ENCODE data around the gene ARHGAP44. TPM values are rescaled to one million over a fixed set of nuclear protein-coding genes. Genes with fewer than 3 reads are reported as not detected.

The ARHGAP44 gene
- total RNA-seq, 2 experiments from 2014 or later: 13.7 to 19.9 TPM

DNA sequence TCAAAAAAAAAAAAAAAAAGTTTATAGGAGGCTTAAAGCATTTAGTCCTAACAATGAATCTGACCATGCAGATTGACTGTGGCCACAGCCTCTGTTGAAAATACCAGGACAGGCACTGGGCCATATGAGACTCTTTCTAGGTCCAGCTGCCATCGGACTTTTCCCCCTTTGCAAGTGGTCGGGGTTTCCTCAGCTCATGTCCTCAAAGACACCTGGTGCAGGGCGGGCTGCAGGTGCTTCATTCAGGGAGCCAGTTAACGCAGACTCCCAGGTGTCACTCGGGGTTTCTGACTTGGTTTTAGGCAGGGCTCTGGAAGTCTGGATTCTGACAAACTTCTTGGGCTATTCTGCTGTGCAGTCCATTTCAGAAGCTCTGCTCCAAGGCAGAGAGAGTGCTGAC is 207.6 kb downstream of the ARHGAP44 start:
- Histone ChIP-seq H3K79me2 (ENCODE audit: insufficient read depth, low read depth, low read length) (no peaks in the 10 kb centered on the region), H3K27ac (ENCODE audit: low read depth, low read length, poor library complexity, severe bottlenecking) (no peak overlapping the region), H3K9me3 (ENCODE audit: low read length) (no peaks in the 10 kb centered on the region), H4K20me1 (ENCODE audit: insufficient read depth, low read length) (0 out of 2 replicates have a peak, but pooled peaks cover 4% of the 10 kb centered on the region), H3K4me1 (ENCODE audit: insufficient read depth, low read length, poor library complexity, severe bottlenecking) (no peaks in the 10 kb centered on the region), H2AFZ (ENCODE audit: low read length) (no peak overlapping the region), H3K36me3 (ENCODE audit: insufficient read depth, low read length) (peaks cover 96% of the 10 kb centered on the region), H3K9me2 (ENCODE audit: insufficient read depth, low read length) (no peaks in the 10 kb centered on the region), H3K4me2 (ENCODE audit: low read length) (no peak overlapping the region), H3K4me3 (ENCODE audit: low read depth, low read length, poor library complexity, severe bottlenecking) (no peak overlapping the region)
- intact Hi-C loops (cut with micrococcal nuclease; ENCODE audit: unreplicated experiment): no loop called here
- ChIA-PET POLR2A (interaction anchor here (1.8 kb wide), 1 partner anchor 12 kb away, joined by 5 read pairs; no protein-coding TSS in a partner anchor), CTCF (ENCODE audit: unreplicated experiment) (no interaction called here)
- no peak for TF ChIP-seq EZH2phosphoT487 (IDR thresholded peaks at IDR 0.05; ENCODE audit: borderline replicate concordance, low read depth, low read length)
- TF ChIP-seq CTCF (conservative IDR thresholded peaks at IDR 0.05; ENCODE audit: low read length): no peak
- no TSS peak for BruUV-seq (replicated peaks)
- no peak for DNase-seq (ENCODE audit: low spot score)

GRCh38 chr17:12998461-12998860 is 209.2 kb downstream of the ARHGAP44 start:
- H3K4me1 ChIP-seq (ENCODE audit: insufficient read depth, low read length, poor library complexity, severe bottlenecking): no peaks in the 10 kb centered on the region
- H3K9me3 ChIP-seq (ENCODE audit: low read length): no peaks in the 10 kb centered on the region
- no peak overlapping the region for H3K4me3 ChIP-seq (ENCODE audit: low read depth, low read length, poor library complexity, severe bottlenecking)
- no TSS peak for BruUV-seq (replicated peaks)
- no peak for DNase-seq (ENCODE audit: low spot score)
- H3K36me3 ChIP-seq (ENCODE audit: insufficient read depth, low read length): peaks cover 96% of the 10 kb centered on the region
- H2AFZ ChIP-seq (ENCODE audit: low read length): no peak overlapping the region
- H3K79me2 ChIP-seq (ENCODE audit: insufficient read depth, low read depth, low read length): no peaks in the 10 kb centered on the region
- intact Hi-C loops (cut with micrococcal nuclease; ENCODE audit: unreplicated experiment): no loop called here
- TF ChIP-seq CTCF (conservative IDR thresholded peaks at IDR 0.05; ENCODE audit: low read length) (no peak), EZH2phosphoT487 (IDR thresholded peaks at IDR 0.05; ENCODE audit: borderline replicate concordance, low read depth, low read length) (no peak)
- no peak overlapping the region for H3K4me2 ChIP-seq (ENCODE audit: low read length)
- H3K9me2 ChIP-seq (ENCODE audit: insufficient read depth, low read length): no peaks in the 10 kb centered on the region
- POLR2A ChIA-PET: no interaction called here
- CTCF ChIA-PET (ENCODE audit: unreplicated experiment): no interaction called here
- 0 out of 2 replicates have a peak, but pooled peaks cover 8% of the 10 kb centered on the region for H4K20me1 ChIP-seq (ENCODE audit: insufficient read depth, low read length)
- no peak overlapping the region for H3K27ac ChIP-seq (ENCODE audit: low read depth, low read length, poor library complexity, severe bottlenecking)

GRCh38 chr17:12998874-12999273 is 209.6 kb downstream of the ARHGAP44 start:
- Histone ChIP-seq H3K9me2 (ENCODE audit: insufficient read depth, low read length) (no peaks in the 10 kb centered on the region), H3K4me2 (ENCODE audit: low read length) (no peak overlapping the region), H3K27ac (ENCODE audit: low read depth, low read length, poor library complexity, severe bottlenecking) (no peak overlapping the region), H3K4me3 (ENCODE audit: low read depth, low read length, poor library complexity, severe bottlenecking) (no peak overlapping the region), H2AFZ (ENCODE audit: low read length) (no peak overlapping the region), H4K20me1 (ENCODE audit: insufficient read depth, low read length) (0 out of 2 replicates have a peak, but pooled peaks cover 8% of the 10 kb centered on the region), H3K9me3 (ENCODE audit: low read length) (no peaks in the 10 kb centered on the region), H3K79me2 (ENCODE audit: insufficient read depth, low read depth, low read length) (no peaks in the 10 kb centered on the region), H3K36me3 (ENCODE audit: insufficient read depth, low read length) (peaks cover 96% of the 10 kb centered on the region), H3K4me1 (ENCODE audit: insufficient read depth, low read length, poor library complexity, severe bottlenecking) (no peaks in the 10 kb centered on the region)
- DNase-seq (ENCODE audit: low spot score): no peak
- intact Hi-C loops (cut with micrococcal nuclease; ENCODE audit: unreplicated experiment): no loop called here
- CTCF ChIA-PET (ENCODE audit: unreplicated experiment): no interaction called here
- TF ChIP-seq EZH2phosphoT487 (IDR thresholded peaks at IDR 0.05; ENCODE audit: borderline replicate concordance, low read depth, low read length) (no peak), CTCF (conservative IDR thresholded peaks at IDR 0.05; ENCODE audit: low read length) (no peak)
- BruUV-seq (replicated peaks): no TSS peak
- POLR2A ChIA-PET: no interaction called here

Measured in OCI-LY7 (cell line).